Hematopoietic multipotent progenitor cell treated with erythropoietin and hydrocortisone succinate and interleukin-3 and kit ligand, for 8 days (in vitro differentiated cells): ENCODE measurements around the gene SIRPB1.
"Not testable (repeated sequence)": the region's sequence is repeated elsewhere in the genome, so short reads cannot be mapped to it uniquely, and the experiment has no call there.

Source experiments
- DNase-seq: peaks from one replicate; pipeline ENCODE4 v3.0.0-alpha.2; 2015

The SIRPB1 gene

DNA sequence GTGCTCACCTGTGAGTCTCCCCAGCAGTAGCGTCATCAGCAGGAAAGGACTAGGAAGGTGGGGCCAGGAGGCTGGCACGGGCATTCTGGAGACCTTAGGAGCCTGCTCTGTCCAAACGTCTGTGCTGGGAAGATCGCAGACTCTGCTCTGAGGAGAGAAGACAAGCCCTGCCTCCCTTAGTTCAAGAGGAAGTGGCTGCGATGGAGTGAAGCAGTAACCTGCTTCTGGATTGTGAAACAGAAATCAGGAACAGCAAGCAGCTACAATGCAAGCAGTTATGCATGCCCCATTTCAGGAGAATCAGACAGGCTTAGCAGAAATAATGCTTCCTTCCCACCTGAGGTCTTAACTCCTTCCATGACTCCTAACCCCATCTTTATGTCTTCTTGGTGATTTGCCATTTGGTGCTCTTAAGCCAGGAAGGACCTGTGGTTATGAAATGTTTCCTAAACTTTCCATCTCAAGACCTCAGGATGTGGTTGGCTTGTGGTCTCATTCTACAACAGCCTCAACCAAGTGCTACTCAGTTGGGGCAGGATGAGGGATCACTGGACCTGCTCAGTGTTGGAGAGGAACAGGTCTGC lies at the start of gene SIRPB1:
TSS of gene SIRPB1 (minus strand) at position 149 of the 584 bp plus-strand sequence. CDS start at position 84, 65 bp downstream.
- peak; percentile 9 for DNase-seq

DNA sequence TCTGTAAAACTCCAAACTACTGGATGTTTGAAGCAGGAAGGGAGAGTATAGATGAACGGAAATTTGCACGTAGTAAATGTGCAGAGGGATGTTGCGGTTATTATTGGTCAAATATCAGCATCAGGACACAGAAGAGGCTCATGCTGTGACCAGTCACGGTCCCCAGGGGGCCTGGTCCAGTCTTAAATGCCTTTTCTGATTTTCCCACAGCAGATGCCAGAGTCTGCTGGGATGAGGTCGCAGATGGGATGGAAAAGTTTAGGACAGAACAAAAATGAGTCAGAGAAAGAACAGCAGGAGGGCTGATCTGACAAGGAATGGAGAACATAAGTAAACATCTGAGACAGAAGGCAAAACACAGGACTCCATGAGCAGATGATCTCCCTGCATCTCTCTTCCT lies 49.5 kb upstream of the SIRPB1 start:
- no peak for DNase-seq

DNA sequence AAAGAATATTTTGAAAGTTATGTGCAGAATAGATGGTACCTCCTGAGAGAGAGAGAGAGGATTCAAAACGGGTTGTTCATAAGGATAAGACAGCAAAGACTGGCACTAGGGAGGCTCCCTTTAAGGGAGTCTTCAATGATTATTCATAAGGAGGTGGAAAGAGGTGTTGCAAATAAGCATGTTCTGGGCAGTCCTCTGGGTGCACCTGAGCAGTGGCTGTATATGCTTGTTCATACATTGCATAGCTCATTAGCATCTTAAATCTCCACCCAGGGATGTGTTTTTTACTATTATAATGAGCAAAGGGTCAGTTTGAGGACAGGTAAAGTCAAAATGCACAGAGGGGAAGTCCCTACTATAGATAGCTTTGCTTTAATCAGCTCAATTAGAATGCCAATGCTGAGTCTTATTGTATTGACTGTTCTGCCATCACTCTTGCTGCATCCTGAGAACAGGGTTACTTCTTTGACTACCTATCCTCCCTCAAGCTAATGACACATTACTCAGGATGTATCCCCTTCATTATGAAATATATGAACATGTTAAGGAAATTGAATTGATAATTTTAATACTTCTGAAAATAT lies 47.8 kb upstream of the SIRPB1 start:
- DNase-seq, result no peak

DNA sequence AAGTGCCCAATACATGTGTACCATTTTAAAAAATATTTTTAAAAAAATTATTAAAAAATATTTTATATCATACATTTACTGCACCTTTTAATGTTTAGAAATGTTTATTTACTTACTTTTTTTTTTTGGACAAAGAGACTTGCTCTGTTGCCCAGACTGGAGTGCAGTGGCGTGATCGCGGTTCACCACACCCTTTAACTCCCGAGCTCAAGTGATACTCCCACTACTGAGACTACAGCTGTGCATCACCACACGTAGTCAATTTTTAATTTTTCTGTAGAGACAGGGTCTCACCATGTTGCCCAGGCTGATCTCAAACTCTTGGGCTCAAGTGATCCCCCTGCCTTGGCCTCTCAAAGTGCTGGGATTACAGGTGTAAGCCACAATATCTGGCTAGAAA lies 47.0 kb upstream of the SIRPB1 start:
- no peak for DNase-seq

DNA sequence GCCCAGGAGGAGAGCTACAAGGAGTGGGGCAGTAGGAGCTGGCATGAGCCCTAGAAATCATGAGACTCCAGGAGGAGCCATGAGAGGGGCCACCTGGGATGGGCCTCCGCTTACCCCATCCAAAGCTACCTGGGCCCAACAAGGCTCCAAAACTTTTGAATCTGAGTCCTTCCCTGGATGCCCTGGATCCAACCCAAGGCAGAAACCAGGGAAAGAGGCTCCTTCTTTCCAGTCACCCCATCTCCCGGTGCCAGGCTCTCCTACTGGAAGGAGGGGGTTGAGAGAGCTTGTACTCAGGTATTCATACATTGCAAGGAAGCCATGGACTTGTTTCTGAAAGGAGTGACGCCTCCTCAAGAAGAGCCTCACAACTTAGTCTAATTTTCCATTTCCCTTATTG lies 45.5 kb upstream of the SIRPB1 start:
- no peak for DNase-seq

DNA sequence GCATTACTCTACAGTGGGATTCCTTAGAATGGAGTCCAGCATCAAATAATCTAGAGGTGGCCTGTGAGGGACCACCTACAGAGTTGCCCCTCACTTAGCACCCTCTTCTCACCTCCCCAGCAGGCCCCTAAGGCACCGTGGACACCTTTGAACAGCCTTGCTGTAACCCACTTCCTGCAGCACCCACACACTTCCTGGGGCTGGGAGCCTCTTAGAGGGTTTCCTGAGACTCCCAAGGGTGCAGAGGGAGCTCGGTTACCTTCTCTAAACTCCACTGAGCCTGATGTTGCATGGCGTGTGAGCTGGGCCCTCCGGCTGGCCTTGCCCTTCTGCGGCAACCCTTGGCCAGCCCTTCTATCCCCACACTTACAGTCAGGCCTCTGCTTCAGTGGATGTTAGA lies 45.1 kb upstream of the SIRPB1 start:
- DNase-seq, result no peak

DNA sequence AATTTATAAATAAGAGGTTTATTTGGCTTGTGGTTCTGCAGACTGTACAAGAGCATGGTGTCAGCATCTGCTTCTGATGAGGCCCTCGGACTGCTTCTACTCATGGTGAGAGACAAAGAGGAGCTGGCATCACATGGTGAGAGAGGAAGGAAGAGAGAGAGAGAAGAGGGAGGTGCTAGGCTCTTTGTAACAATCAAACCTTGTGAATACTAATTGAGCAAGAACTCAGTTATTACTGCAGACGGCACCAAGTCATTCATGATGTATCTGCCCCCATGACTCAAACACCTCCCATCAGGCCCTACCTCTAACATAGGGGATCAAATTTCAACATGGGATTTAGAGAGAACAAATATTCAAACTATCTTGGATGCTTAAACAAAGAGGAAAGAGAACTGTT lies 44.1 kb upstream of the SIRPB1 start:
- DNase-seq, result no peak

DNA sequence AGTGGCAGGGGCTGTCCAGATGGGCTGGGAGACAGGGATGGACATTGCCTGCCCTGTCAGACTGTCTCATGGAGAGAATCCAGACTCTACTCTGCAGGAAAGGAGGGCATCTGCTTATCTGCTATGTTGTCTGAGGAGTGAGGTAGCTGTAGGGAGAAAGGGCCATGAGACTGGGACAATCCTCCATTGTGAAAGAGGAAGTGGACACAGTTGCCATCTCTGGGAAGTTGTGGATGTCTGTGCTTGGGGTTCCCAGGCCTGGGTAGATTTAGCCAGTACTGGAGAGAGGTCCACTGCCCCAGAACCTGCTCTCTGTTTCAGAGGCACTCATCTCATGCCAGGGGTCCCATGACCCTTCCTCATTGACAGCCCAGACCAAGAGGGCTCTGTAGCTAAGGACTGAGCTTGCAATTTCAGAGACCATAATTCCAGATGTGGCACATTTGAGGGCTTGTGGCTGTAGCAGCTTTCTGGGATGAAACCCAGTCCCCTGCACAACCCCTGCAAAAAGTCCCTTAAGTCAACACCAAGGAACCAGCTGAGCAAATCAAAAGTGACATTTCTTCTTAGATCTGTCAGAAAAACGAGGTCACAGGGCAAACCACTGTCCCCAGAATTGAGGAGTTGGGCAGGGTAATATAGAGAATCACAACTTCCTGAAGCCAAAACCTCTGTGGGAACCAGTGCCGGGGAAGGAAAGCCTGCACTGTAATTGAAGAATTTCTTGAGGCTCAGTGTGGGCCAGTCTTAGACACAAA lies 41.9 kb upstream of the SIRPB1 start:
- no peak for DNase-seq

DNA sequence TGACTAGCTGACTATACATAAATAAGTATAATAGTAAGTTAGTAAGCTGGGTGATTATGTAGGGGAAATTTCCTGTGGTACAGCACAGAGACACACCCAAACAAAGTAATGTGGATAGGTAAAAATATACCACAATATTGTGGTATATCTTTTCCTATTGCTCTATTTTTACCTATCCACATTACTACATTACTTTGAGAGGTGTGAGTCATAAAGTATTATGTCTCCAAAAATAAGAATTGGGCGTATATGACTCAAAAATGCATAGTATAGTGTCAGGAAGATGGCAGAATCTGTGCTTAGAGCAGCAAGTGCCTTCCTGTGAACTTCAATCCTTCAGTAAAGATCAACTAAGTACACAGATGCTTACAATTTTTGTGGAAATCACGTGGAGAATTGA lies 40.4 kb upstream of the SIRPB1 start:
- DNase-seq, result no peak

DNA sequence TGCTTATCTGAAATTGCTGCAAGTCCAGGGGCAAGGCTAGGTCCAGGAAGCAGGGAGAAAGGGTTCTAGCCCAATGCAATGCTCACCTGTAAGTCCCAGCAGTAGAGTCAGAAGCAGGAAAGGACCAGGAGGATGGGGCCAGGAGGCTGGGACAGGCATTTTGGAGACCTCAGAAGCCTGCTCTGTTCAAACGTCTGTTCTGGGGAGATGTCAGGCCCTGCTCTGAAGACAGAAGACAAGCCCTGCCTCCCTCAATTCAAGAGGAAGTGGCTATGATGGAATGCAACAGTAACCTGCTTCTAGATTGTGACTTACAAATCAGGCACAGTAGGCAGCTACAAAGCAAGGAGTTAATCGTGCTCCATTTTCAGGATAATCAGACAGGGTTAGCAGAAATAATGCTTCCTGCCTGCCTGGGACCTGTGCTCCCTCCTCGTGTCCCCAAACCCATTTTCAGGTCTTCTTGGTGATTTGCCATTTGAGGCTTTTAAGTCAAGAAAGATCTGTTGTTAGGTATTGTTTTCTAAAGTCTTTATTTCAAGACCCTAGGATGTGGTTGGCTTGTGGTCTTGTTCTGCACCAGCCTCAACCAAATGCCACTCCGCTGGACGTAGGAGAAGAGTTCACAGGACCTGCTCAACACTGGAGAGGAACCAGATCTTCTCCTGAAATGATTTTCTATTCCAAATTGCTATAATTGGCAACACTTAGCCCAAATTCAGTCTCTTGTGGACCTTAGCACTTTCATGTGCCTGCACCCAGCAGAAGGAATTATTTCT lies 37.9 kb upstream of the SIRPB1 start, which contains the start of gene SIRPG:
TSS of gene SIRPG (minus strand) at position 224 of the 779 bp plus-strand sequence. CDS start at position 159, 65 bp downstream.
- DNase-seq, result no peak

DNA sequence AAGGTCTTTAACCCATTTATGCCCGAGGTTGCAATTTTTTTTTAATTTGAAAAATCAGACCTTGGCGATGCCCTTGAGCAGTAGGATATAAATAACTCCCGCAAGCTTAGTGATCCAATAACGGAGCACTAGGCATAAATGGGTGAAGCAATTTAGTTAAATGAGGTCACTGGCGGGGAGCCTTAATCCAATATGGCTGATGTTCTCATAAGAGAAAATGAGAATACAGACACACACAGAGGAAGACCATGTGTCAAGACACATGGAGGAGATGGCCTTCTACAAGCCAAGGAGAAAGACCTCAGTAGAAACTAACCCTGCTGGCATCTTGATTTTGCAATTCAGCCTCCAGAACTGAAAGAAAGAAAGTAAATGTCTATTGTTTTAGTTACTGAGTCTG lies 37.0 kb upstream of the SIRPB1 start:
- DNase-seq, result no peak

DNA sequence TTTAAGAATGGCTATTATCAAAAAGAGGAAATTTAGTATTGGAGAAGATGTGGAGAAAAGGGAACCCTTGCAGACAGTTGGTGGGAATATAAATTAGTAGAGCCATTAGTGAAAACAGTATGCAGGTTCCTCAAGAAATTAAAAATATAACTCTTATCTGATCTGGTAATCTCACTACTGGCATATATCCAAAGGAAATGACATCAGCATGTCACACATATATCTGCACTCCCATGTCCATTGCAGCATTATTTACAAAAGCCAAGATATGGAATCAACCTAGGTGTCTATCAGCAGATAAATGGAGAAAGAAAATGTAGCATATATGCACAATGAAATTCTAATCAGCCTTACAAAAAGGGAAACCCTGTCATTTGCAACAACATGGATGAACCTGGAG lies 35.2 kb upstream of the SIRPB1 start:
- DNase-seq, result no peak

DNA sequence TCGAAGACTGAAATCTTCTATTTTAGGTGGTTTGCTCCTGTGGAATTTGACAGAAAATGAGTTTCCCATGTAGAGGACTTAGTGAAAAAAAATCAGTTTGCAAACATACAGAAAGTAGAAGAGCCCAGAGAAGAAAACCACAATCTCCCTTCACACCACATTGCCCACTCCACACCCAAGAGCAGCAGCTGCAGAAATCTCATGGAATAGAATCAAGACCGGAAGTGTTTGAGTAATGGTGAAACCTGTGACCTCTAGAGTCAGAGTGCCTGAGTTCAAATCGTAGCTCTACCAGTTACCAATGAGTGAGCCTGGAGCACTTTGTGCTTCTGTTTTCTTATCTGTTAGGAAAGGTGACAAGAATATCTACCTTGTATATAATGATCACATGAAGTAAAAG lies 33.2 kb upstream of the SIRPB1 start:
- DNase-seq, result no peak

DNA sequence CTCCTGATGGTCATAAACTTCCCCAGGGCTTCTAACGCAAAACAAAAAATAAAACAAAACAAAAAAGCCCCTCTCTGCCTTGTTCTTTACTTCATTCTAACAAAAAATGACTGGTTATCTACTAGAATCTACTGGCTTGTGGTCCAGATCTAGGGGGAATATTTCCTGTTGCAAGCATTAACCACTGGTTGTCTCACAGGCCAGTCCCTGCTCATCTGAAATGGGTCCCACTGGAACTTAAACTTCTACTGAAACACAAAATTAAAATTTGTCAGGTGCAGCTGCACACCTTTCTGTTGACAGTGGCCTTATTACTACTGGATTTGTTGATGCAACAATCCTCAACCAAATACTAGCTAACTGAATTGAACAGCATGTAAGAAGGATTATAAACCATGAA lies 32.3 kb upstream of the SIRPB1 start:
- no peak for DNase-seq

DNA sequence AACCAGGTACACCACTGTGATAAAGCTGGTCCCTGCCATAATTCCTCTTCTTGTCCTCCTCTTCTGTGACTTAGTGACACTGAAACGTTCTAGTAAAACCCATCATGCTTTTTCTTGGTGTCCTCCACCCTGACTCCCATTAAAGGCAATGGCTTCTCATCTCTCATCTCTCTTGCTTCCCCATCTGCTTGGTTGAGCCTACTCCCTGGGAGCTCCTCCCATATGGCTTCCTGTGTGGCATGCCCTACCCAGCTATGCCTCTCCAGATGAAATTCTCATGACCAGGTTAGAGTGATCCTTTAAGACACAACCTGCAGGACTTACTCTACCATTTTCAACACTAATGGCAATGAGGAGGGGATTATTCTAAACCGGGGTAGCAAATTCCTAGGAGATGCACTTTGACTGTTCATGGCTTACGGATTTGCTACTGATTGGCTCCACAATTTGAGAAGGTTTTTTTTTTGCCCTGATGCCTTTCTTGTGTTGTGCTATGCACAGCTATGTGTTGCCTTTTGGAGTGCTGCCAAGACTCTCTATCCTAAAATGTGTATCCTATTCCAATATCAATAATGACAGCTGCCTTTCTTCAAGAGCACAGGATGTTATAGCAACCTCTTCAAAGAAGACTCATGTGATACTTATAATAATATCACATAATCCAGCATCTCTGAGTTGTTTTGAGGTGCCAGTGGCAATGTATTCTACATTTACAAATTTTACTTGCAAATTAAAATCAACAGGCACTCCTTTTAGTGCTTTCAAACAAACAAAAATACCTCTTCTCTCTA lies 31.7 kb upstream of the SIRPB1 start:
- DNase-seq, result no peak

DNA sequence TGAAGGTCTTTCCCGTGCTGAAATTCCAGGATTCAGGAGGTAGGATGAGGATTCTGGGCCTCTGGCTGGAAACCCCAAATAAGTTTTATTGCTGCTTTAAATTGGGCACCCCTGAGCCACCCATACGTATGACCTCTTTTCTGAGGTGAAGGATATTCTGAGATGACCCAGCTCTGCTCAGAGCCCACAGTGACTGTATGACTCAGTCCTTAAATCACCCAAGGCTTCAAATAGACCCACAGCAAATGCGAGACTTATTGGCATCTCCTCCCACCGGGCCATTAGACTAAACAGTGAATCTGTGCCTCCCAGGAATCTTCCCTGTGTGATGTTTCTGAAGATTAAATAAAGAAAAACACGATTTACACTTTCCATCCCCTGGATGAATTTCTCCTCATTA lies 28.3 kb upstream of the SIRPB1 start:
- DNase-seq, result no peak

DNA sequence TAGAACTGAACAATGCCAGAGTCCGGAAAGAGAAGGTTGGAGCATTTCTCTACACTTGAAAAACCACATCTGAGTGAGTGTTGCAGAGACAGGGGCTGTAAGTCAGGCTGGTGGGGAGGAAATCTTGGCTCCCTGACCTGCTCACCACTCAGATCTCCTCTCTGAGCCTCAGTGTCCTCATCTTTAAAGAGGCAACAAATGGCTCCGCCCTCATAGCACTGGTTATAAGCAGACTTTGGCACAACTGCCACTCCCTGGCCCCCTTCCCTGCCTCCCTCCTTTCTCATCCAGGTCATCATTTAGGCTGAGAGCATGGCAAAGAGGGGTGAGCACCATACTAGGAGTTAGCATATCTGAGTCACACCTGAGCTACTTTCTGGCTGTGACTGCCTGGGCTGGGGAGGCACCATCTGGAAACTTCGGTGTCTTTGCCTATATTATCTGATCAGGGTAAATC lies 27.2 kb upstream of the SIRPB1 start:
- DNase-seq, result no peak

DNA sequence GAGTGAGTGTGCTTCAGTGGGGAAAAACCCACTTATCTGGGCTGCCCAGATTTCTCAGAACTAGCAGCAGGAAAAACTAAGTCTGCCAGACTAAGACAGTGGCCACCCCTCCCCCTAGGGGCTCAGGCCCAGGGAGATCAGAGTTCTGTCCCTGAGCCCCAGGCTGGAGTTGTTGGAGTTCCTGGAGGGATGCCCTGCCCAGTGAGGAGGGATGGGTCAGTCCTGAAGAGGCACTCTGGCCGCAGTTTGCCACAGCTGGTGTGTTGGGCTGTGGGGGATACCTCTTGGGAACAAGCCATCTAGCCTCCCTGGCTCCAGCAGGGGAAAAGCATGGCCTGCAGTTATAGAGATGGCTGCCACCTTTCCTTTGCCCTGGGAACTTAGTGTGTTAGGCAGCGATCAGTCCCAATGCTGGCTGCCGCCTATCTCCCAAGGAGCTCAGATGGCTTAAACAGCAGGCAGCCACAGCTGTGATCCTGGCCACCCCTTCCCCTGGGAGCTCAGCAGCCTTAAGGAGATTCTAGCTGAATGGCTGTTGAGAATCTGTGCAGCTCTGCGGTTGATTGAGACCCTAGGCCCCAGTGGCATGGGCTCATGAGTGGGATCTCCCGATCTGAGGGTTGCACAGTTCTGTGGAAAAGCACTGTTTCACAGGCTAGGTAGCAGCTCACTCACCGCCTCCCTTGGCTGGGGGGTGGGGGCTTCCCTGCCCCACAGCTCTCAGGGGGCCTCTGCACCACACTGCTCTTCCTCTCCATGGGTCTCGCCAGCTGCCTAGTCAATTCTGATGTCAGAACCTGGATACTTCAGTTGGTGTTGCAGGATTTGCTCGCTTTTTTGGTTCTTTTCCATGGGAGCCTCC lies 24.5 kb upstream of the SIRPB1 start:
- DNase-seq, result no peak

DNA sequence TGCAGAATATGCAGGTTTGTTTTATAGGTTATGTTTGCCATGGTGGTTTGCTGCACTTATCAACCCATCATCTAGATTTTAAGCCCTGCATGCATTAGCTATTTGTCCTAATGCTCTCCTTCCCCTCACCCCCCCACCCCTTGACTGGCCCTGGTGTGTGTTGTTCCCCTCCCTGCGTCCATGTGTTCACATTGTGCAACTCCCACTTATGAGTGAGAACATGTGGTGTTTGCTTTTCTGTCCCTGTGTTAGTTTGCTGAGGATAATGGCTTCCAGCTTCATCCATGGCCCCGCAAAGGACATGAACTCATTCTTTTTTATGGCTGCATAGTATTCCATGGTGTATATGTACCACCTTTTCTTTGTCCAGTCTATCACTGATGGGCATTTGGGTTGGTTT lies 18.8 kb upstream of the SIRPB1 start:
- not testable (repeated sequence) for DNase-seq

DNA sequence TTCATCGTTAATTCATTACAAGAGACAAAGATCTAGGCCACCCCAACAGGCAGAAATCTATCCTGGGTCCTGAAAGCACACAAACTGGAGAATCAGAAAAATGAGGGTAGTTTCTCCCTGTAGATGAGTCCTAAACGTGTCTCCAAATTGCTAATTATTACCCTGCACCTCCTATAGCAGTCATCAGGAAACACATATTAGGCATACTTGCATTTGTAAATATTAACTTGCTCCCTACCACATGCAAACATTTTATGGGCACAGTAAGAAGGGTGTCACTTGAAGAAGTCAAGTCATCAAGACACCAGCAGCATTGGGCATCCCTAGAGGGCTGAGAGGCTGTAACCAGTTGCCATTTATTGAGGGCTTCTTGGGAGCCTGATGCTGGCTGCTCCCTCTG lies 17.9 kb upstream of the SIRPB1 start:
- DNase-seq, result no peak

DNA sequence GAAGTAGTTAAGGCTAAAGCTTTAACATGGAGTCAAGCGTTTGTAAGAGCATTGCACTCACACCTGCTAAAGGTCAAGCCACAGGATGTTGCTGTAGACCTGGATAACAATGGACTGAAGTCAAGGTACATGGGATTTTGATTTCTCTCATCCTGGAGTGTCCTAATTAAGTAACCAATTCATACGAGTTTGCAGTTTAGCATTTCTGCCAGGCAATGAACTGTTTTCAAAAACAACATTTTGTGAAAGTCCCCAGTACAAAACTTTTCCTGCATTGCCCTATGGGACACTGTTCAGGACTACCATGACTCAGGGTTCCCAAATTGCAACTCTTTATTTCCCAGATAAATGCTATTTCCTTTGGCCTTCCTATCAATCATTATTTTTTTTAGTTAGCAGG lies 17.4 kb upstream of the SIRPB1 start:
- no peak for DNase-seq

DNA sequence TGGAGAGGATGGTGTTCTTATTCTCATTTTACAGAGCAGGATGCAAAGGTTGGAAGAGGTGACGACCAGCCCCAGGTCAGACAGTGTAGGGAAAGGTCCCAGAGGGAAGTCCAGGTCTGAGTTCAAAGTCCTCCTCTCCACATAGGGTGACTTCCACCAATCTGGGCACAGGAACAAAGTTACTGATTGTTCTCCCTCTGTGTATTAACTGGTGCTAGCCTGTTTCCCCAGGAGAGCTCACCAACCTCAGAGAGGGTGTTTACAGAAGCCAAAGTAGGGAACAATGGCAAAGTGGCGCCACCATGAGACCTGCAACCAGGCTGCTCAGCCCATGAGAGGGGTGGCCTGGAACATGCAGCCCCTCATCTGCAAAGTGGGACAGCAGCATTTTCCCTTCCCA lies 16.8 kb upstream of the SIRPB1 start:
- no peak for DNase-seq
